GM23248 (cell line): ENCODE data around the gene RAB14. TPM values are rescaled to one million over a fixed set of nuclear protein-coding genes. Genes with fewer than 3 reads are reported as not detected.
A peak's percentile ranks its signal among the peaks of the same experiment; 100 is the strongest.

Experiments
- DNase-seq: peaks from one replicate; pipeline ENCODE4 v3.0.0-alpha.2; 2015
- H2AFZ ChIP-seq: fragments of 200-600 bp; sonication (generic); 2 replicates; pipeline ENCODE4 v1.6.1; 2016; ENCODE audit warnings: antibody characterized with exemption
- H3F3A ChIP-seq: fragments of 200-600 bp; sonication (generic); 2 replicates; pipeline ENCODE4 v1.6.1; 2016; ENCODE audit warnings: mild to moderate bottlenecking, antibody characterized with exemption, mixed run types; ENCODE audit not compliant: insufficient read depth
- H3K27ac ChIP-seq: fragments of 200-600 bp; sonication (generic); 2 replicates; pipeline ENCODE4 v1.5.1; 2016; ENCODE audit warnings: mild to moderate bottlenecking
- H3K27me3 ChIP-seq: fragments of 200-600 bp; sonication (generic); replicated peaks from 2 replicates; pipeline ENCODE4 v1.6.1; 2016; ENCODE audit warnings: mild to moderate bottlenecking; ENCODE audit not compliant: insufficient read depth
- H3K36me3 ChIP-seq: fragments of 200-600 bp; sonication (generic); 2 replicates; pipeline ENCODE4 v1.6.1; 2016; ENCODE audit warnings: low read depth, mild to moderate bottlenecking
- H3K4me1 ChIP-seq: fragments of 200-600 bp; sonication (generic); 2 replicates; pipeline ENCODE4 v1.6.1; 2016; ENCODE audit warnings: mild to moderate bottlenecking; ENCODE audit not compliant: insufficient read depth
- H3K4me2 ChIP-seq: fragments of 200-600 bp; sonication (generic); one replicate; pipeline ENCODE4 v1.6.1; 2016; ENCODE audit warnings: mild to moderate bottlenecking; ENCODE audit not compliant: unreplicated experiment
- H3K4me3 ChIP-seq: fragments of 200-600 bp; sonication (generic); 2 replicates; pipeline ENCODE4 v1.5.1; 2016; ENCODE audit warnings: mild to moderate bottlenecking
- H3K79me2 ChIP-seq: fragments of 200-600 bp; sonication (generic); 2 replicates; pipeline ENCODE4 v1.6.1; 2016; ENCODE audit warnings: mild to moderate bottlenecking; ENCODE audit not compliant: insufficient read depth
- H3K9ac ChIP-seq: fragments of 200-600 bp; sonication (generic); 2 replicates; pipeline ENCODE4 v1.6.1; 2016; ENCODE audit warnings: mild to moderate bottlenecking
- H3K9me2 ChIP-seq: fragments of 200-600 bp; sonication (generic); 2 replicates; pipeline ENCODE4 v1.6.1; 2016; ENCODE audit warnings: mixed run types, mild to moderate bottlenecking, moderate library complexity; ENCODE audit not compliant: insufficient read depth
- H3K9me3 ChIP-seq: fragments of 200-600 bp; sonication (generic); one replicate; pipeline ENCODE4 v1.6.1; 2017; ENCODE audit warnings: low read depth
- H4K20me1 ChIP-seq: fragments of 200-600 bp; sonication (generic); 2 replicates; pipeline ENCODE4 v1.6.0; 2016; ENCODE audit not compliant: insufficient read depth
- EZH2 ChIP-seq: fragments of 200-600 bp; sonication (generic); IDR thresholded peaks from 2 replicates; pipeline ENCODE4 v1.6.1; 2018; ENCODE audit warnings: antibody characterized with exemption, mild to moderate bottlenecking; ENCODE audit not compliant: insufficient read depth, poor library complexity, severe bottlenecking
- EZH2phosphoT487 ChIP-seq: fragments of 200-600 bp; sonication (generic); IDR thresholded peaks from 2 replicates; pipeline ENCODE4 v1.6.1; 2018; ENCODE audit warnings: antibody characterized with exemption, moderate library complexity, mild to moderate bottlenecking, low read depth; ENCODE audit not compliant: insufficient read depth
- WGBS, 2 experiments: methylation state at CpG; one replicate each; pipeline ENCODE4 v1.1.6; 2015 to 2017; ENCODE audit warnings: low lambda C conversion rate in 2 of 2, low coverage in 1 of 2; ENCODE audit errors: missing lambda C conversion rate in 2 of 2; 5-methylcytosine and 5-hydroxymethylcytosine counted together
- in situ Hi-C: fragments of 300-500 bp; cut with MboI; formaldehyde crosslinking; loops from 2 replicates; pipeline ENCODE4 v1.15.0; 2020
- polyA plus RNA-seq: library from polyadenylated mRNA; unstranded; fragments of >200 nt; fragmentation: Nextera tagmentation; extraction: Ambion mirVana; gene quantifications from 2 replicates; pipeline ENCODE4 v1.2.1, GENCODE V29; 2016
- total RNA-seq: library from RNA; depleted of rRNA; stranded (reverse); fragments of >200 nt; shearing (Covaris generic); gene quantifications from 2 replicates; pipeline ENCODE4 v1.2.3, GENCODE V29; 2014

Gene RAB14
- total and polyA plus RNA-seq, 2 experiments from 2014 or later, result 25.8 to 75.9 TPM

DNA sequence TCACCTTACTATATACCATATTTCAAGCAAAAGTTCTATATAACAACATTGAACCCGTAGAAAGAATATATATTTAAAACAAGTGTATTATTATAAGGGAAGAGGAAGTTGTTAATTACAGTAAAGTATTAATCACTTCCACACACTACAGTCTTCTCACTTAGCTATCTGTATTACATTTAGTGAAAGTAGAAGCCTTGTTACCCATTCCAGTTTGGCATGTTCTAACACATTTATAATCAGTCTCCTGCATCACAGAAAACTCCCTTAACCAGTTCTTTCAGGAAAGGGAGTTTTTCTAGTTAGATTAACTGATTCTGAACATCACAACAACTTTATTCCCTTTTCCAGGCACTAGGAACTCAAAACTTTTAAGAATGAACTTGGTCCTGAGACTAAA, 6.9 kb downstream of the RAB14 start:
- Histone ChIP-seq H2AFZ (no peak overlapping the region), H3K9ac (no peak overlapping the region), H3K9me2 (no peaks in the 10 kb centered on the region), H3K79me2 (peaks cover 100% of the 10 kb centered on the region), H3K4me1 (peaks cover 86% of the 10 kb centered on the region), H3K27me3 (no peaks in the 10 kb centered on the region), H3K4me3 (no peak overlapping the region), H3K4me2 (peak overlapping the region; percentile 70), H3K36me3 (no peaks in the 10 kb centered on the region), H4K20me1 (peaks cover 72% of the 10 kb centered on the region), H3K9me3 (no peaks in the 10 kb centered on the region), H3F3A (0 out of 2 replicates have a peak, but pooled peaks cover 4% of the 10 kb centered on the region), H3K27ac (no peak overlapping the region)
- no peak for DNase-seq
- 37 to 42% methylated on average over 1 of the region's 1 CpG for WGBS, 2 experiments
- in situ Hi-C loops, result no loop called here
- TF ChIP-seq EZH2, result no peak
- no peak for TF ChIP-seq EZH2phosphoT487

DNA sequence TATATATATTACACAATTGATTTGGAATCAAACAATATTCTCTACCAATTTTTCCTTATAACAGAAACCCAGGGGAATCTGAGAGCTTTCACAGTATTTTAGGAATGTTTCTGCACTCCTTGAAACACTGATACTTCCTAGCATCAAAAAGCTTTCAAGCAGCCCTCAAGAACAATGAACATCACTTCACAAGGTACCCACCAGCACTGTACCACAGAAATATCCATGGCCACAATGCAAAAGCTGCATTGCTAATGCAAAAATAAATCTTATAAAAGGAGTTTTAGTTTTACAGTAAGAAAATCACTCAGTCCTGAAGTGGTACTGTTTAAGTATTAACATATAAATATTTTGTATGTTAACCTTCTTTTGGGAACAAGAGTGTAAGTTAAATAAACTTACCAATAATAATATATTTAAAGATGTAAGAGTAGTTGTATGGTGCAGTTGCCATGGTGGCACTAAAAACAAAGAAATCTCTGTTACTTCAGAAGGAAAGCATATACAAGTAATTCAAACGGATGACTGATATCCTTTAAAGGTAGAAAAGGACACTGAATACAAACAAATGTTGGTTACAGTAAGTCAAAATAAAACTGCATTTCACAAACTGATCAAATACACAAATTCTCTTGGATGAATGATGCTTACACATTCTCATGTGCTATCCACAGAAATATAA, 8.6 kb downstream of the RAB14 start:
- H3K4me1 ChIP-seq, result peaks cover 70% of the 10 kb centered on the region
- peaks cover 61% of the 10 kb centered on the region for H4K20me1 ChIP-seq
- peaks cover 6% of the 10 kb centered on the region; the same call in 1 of the 2 replicates for H3K36me3 ChIP-seq
- DNase-seq, result peak; percentile 39
- H3K9me2 ChIP-seq, result no peaks in the 10 kb centered on the region
- in situ Hi-C loops, result no loop called here
- no peak overlapping the region for H3K4me3 ChIP-seq
- 5% methylated on average over 1 of the region's 1 CpG for WGBS, 2 experiments
- no peaks in the 10 kb centered on the region for H3K9me3 ChIP-seq
- H3F3A ChIP-seq, result no peaks in the 10 kb centered on the region
- H3K27ac ChIP-seq, result peak overlapping the region; percentile 58
- H3K79me2 ChIP-seq, result peaks cover 100% of the 10 kb centered on the region
- TF ChIP-seq EZH2 (no peak), EZH2phosphoT487 (no peak)
- peak overlapping the region; percentile 27 for H3K4me2 ChIP-seq
- no peaks in the 10 kb centered on the region for H3K27me3 ChIP-seq
- H3K9ac ChIP-seq, result peak overlapping the region; percentile 30; the same call in 1 of the 2 replicates
- H2AFZ ChIP-seq, result no peak overlapping the region

DNA sequence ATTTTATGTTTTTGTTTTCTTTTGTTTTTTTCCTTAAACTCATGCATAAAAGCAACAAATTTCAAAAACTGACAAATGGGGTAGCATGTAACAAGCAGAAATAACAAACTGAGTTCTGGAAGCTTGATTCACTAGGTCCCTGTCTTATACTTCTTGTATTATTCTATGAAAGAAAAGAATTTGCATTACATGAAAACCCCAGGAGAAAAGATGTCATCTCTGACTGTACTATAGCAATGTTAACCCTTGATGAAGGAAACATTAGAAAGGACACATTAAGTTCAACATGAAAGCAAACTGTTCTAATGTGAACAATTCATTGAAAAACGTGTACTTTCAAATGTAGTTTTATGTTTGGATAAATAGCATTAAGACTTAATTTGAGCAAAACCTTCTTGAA, 9.2 kb downstream of the RAB14 start:
- H3K9ac ChIP-seq, result no peak overlapping the region
- peaks cover 100% of the 10 kb centered on the region for H3K79me2 ChIP-seq
- no peaks in the 10 kb centered on the region for H3K9me3 ChIP-seq
- H3K27ac ChIP-seq, result peak overlapping the region; percentile 58
- H3F3A ChIP-seq, result no peaks in the 10 kb centered on the region
- no peak overlapping the region for H2AFZ ChIP-seq
- H3K27me3 ChIP-seq, result no peaks in the 10 kb centered on the region
- 46 to 47% methylated on average over 1 of the region's 1 CpG for WGBS, 2 experiments
- H3K4me2 ChIP-seq, result no peak overlapping the region
- H3K36me3 ChIP-seq, result peaks cover 6% of the 10 kb centered on the region; the same call in 1 of the 2 replicates
- TF ChIP-seq EZH2phosphoT487 (no peak), EZH2 (no peak)
- in situ Hi-C loops, result no loop called here
- peaks cover 57% of the 10 kb centered on the region for H4K20me1 ChIP-seq
- peaks cover 67% of the 10 kb centered on the region for H3K4me1 ChIP-seq
- peak; percentile 33 for DNase-seq
- H3K4me3 ChIP-seq, result no peak overlapping the region
- no peaks in the 10 kb centered on the region for H3K9me2 ChIP-seq

DNA sequence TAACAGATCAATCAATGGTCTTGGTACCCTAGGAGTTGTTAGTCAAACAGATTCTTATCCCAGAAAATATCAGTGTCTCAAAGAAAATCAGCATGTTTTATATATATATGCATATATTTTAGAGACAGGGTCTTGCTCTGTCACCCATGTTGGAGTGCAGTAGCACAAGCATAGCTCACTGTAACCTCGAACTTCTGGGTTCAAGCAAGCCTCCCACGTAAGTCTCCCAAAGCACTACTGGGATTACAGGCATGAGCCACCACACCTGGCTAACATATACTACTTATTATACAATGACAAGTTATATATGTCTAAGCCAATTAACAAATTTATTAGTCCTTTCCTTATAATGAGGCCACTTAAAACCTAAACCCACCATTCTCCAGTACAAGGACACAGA, 10.4 kb downstream of the RAB14 start:
- Histone ChIP-seq H3K27ac (no peak overlapping the region), H3K9me3 (no peaks in the 10 kb centered on the region), H2AFZ (no peak overlapping the region), H3K9ac (no peak overlapping the region), H3K4me2 (no peak overlapping the region), H3K27me3 (no peaks in the 10 kb centered on the region), H3K79me2 (peaks cover 100% of the 10 kb centered on the region), H3F3A (no peaks in the 10 kb centered on the region), H3K4me1 (peaks cover 56% of the 10 kb centered on the region), H3K4me3 (no peak overlapping the region), H3K9me2 (no peaks in the 10 kb centered on the region), H3K36me3 (peaks cover 12% of the 10 kb centered on the region; the same call in 1 of the 2 replicates), H4K20me1 (peaks cover 51% of the 10 kb centered on the region)
- WGBS, 2 experiments, result 93 to 100% methylated on average over 2 of the region's 2 CpGs
- TF ChIP-seq EZH2phosphoT487 (no peak), EZH2 (no peak)
- no peak for DNase-seq
- in situ Hi-C loops, result no loop called here

DNA sequence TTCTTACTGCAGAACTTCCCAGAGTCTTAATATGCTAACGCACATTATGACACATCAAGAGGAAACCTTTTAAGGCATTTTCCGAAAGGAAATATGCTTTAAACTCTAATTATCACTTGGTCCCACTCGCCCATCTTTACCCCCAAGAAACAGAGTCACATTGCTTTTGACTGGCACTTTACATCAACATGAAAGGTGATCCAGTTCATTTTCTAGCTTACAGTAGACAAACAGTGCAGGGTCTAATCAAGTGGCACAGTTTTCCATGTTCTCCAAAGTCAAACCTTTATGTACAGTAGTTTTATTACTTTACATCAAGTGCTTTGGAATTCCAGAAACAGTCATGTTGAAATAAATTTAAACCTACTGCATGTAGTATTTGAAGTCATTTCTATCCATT, 12.0 kb downstream of the RAB14 start:
- Histone ChIP-seq H3K4me1 (peaks cover 41% of the 10 kb centered on the region), H3K9me3 (no peaks in the 10 kb centered on the region), H3K27me3 (no peaks in the 10 kb centered on the region), H3K36me3 (peaks cover 18% of the 10 kb centered on the region; the same call in 1 of the 2 replicates), H3K4me3 (no peak overlapping the region), H3K4me2 (no peak overlapping the region), H3K79me2 (peaks cover 100% of the 10 kb centered on the region), H4K20me1 (peaks cover 38% of the 10 kb centered on the region), H3K9ac (no peak overlapping the region), H2AFZ (no peak overlapping the region), H3K27ac (no peak overlapping the region), H3F3A (no peaks in the 10 kb centered on the region), H3K9me2 (no peaks in the 10 kb centered on the region)
- in situ Hi-C loops, result no loop called here
- 93 to 96% methylated on average over 3 of the region's 3 CpGs for WGBS, 2 experiments
- no peak for DNase-seq
- TF ChIP-seq EZH2 (no peak), EZH2phosphoT487 (no peak)
